ENCODE results near the gene PRKN. TPM values are rescaled to one million over a fixed set of nuclear protein-coding genes. Genes with fewer than 3 reads are reported as not detected.

PRKN gene
- total and polyA plus RNA-seq, 2 experiments from 2014 or later: 2.3 to 3.9 TPM

- no peaks in the 10 kb centered on the region for H3K9me2 ChIP-seq (replicated peaks; ENCODE audit: insufficient read depth)
- H4K20me1 ChIP-seq (ENCODE audit: insufficient read depth, poor library complexity, severe bottlenecking): no peaks in the 10 kb centered on the region
- H3K4me1 ChIP-seq (ENCODE audit: insufficient read depth): no peaks in the 10 kb centered on the region
- H3K27me3 ChIP-seq: no peaks in the 10 kb centered on the region
- peak; percentile 11 for DNase-seq (ENCODE audit: low spot score)
- H3K9me3 ChIP-seq (ENCODE audit: low read depth): no peaks in the 10 kb centered on the region
- H3K27ac ChIP-seq: no peak overlapping the region
- H3K79me2 ChIP-seq: no peaks in the 10 kb centered on the region
- no peak overlapping the region for H3K4me2 ChIP-seq
- no peak for TF ChIP-seq CTCF (IDR thresholded peaks at IDR 0.05; ENCODE audit: poor library complexity)
- TF ChIP-seq EZH2 (IDR thresholded peaks at IDR 0.05; ENCODE audit: borderline replicate concordance): no peak
- no peak for TF ChIP-seq EZH2phosphoT487 (IDR thresholded peaks at IDR 0.05; ENCODE audit: low read depth, severe bottlenecking, unreplicated experiment)
- H3K36me3 ChIP-seq (replicated peaks; ENCODE audit: insufficient read depth, low read depth): no peaks in the 10 kb centered on the region
- WGBS (ENCODE audit: low lambda C conversion rate, missing lambda C conversion rate): 67% methylated on average over 3 of the region's 3 CpGs
- no peak overlapping the region for H3K4me3 ChIP-seq
- no peak overlapping the region for H2AFZ ChIP-seq
Observed at GRCh38 chr6:162251257-162251656, 476.3 kb downstream of the PRKN start.

- no peak for DNase-seq (ENCODE audit: low spot score)
- H3K4me2 ChIP-seq: peak overlapping the region; percentile 18
- no peaks in the 10 kb centered on the region for H4K20me1 ChIP-seq (ENCODE audit: insufficient read depth, poor library complexity, severe bottlenecking)
- TF ChIP-seq CTCF (IDR thresholded peaks at IDR 0.05; ENCODE audit: poor library complexity): no peak
- TF ChIP-seq EZH2phosphoT487 (IDR thresholded peaks at IDR 0.05; ENCODE audit: low read depth, severe bottlenecking, unreplicated experiment): no peak
- no peak for TF ChIP-seq EZH2 (IDR thresholded peaks at IDR 0.05; ENCODE audit: borderline replicate concordance)
- no peaks in the 10 kb centered on the region for H3K4me1 ChIP-seq (ENCODE audit: insufficient read depth)
- H3K27ac ChIP-seq: no peak overlapping the region
- H2AFZ ChIP-seq: no peak overlapping the region
- no peaks in the 10 kb centered on the region for H3K36me3 ChIP-seq (replicated peaks; ENCODE audit: insufficient read depth, low read depth)
- no peaks in the 10 kb centered on the region for H3K9me2 ChIP-seq (replicated peaks; ENCODE audit: insufficient read depth)
- no peaks in the 10 kb centered on the region for H3K9me3 ChIP-seq (ENCODE audit: low read depth)
- no peak overlapping the region for H3K4me3 ChIP-seq
- no peaks in the 10 kb centered on the region for H3K79me2 ChIP-seq
- H3K27me3 ChIP-seq: no peaks in the 10 kb centered on the region
- WGBS (ENCODE audit: low lambda C conversion rate, missing lambda C conversion rate): 69% methylated on average over 11 of the region's 11 CpGs
Observed at GRCh38 chr6:162249907-162250642, 477.5 kb downstream of the PRKN start.

- Histone ChIP-seq H3K27me3 (no peaks in the 10 kb centered on the region), H3K79me2 (no peaks in the 10 kb centered on the region), H3K36me3 (replicated peaks; ENCODE audit: insufficient read depth, low read depth) (no peaks in the 10 kb centered on the region), H4K20me1 (ENCODE audit: insufficient read depth, poor library complexity, severe bottlenecking) (no peaks in the 10 kb centered on the region), H3K27ac (no peak overlapping the region), H3K4me3 (no peak overlapping the region), H3K4me1 (ENCODE audit: insufficient read depth) (no peaks in the 10 kb centered on the region), H3K9me2 (replicated peaks; ENCODE audit: insufficient read depth) (no peaks in the 10 kb centered on the region), H2AFZ (no peak overlapping the region), H3K4me2 (no peak overlapping the region), H3K9me3 (ENCODE audit: low read depth) (no peaks in the 10 kb centered on the region)
- no peak for DNase-seq (ENCODE audit: low spot score)
- WGBS (ENCODE audit: low lambda C conversion rate, missing lambda C conversion rate): 84% methylated on average over 8 of the region's 8 CpGs
- TF ChIP-seq CTCF (IDR thresholded peaks at IDR 0.05; ENCODE audit: poor library complexity): no peak
Observed at GRCh38 chr6:162245830-162246420, 481.6 kb downstream of the PRKN start.
